Stimulated activated naive CD8-positive, alpha-beta T cell treated with anti-CD3 and anti-CD28 coated beads, Interleukin-15, Interleukin-2, amounts not matched to agents 100 U/mL and 50 U/mL, for 24 hours (primary cell): ENCODE measurements around the gene MAGEA9B.
"Not testable (repeated sequence)": the region's sequence is repeated elsewhere in the genome, so short reads cannot be mapped to it uniquely, and the experiment has no call there.

Experiments
- ATAC-seq: fragments of 150-1000 bp; cut with Tn5 transposase; one replicate; pipeline ENCODE4 v1.10.0; 2021
- DNase-seq: peaks from one replicate; pipeline ENCODE4 v3.0.0; 2021

The MAGEA9B gene

GRCh38 chrX:149534926-149535602 is 52.2 kb downstream of the MAGEA9B start:
- not testable (repeated sequence) for ATAC-seq, DNase-seq

GRCh38 chrX:149533999-149534398 is 53.3 kb downstream of the MAGEA9B start:
- not testable (repeated sequence) for ATAC-seq

GRCh38 chrX:149532868-149533267 is 54.4 kb downstream of the MAGEA9B start:
- DNase-seq, ATAC-seq: not testable (repeated sequence)

More at GRCh38 chrX:149533999-149534398, 53.3 kb downstream of the MAGEA9B start:
- not testable (repeated sequence) for DNase-seq
